Karpas-422 (cell line): ENCODE results near the gene SEBOX. TPM values are rescaled to one million over a fixed set of nuclear protein-coding genes. Genes with fewer than 3 reads are reported as not detected.

Source experiments
- DNase-seq: peaks from one replicate; pipeline ENCODE4 v3.0.0-alpha.2; 2015
- H2AFZ ChIP-seq: fragments of 200-600 bp; sonication (generic); 2 replicates; pipeline ENCODE4 v1.6.1; 2014; ENCODE audit warnings: antibody characterized with exemption, low read length, mixed read lengths
- H3K27ac ChIP-seq: fragments of 200-600 bp; sonication (generic); 2 replicates; pipeline ENCODE4 v1.5.1; 2014; ENCODE audit warnings: mild to moderate bottlenecking, low read length, moderate library complexity
- H3K27me3 ChIP-seq: fragments of 200-600 bp; sonication (generic); 2 replicates; pipeline ENCODE4 v1.6.1; 2014; ENCODE audit warnings: low read length, mixed read lengths
- H3K36me3 ChIP-seq: fragments of 200-600 bp; sonication (generic); 2 replicates; pipeline ENCODE4 v1.6.1; 2014; ENCODE audit warnings: low read length, mixed read lengths; ENCODE audit not compliant: insufficient read depth
- H3K4me1 ChIP-seq: fragments of 200-600 bp; sonication (generic); 2 replicates; pipeline ENCODE4 v1.6.1; 2014; ENCODE audit warnings: mild to moderate bottlenecking, low read length, mixed read lengths
- H3K4me2 ChIP-seq: fragments of 200-600 bp; sonication (generic); 2 replicates; pipeline ENCODE4 v1.6.1; 2014; ENCODE audit warnings: low read length, low read depth, mild to moderate bottlenecking; ENCODE audit not compliant: poor library complexity, severe bottlenecking
- H3K4me3 ChIP-seq: fragments of 200-600 bp; sonication (generic); 2 replicates; pipeline ENCODE4 v1.5.1; 2014; ENCODE audit warnings: mild to moderate bottlenecking, antibody characterized with exemption, low read length, mixed read lengths
- H3K79me2 ChIP-seq: fragments of 200-600 bp; sonication (generic); 2 replicates; pipeline ENCODE4 v1.6.1; 2014; ENCODE audit warnings: mild to moderate bottlenecking, low read length, mixed read lengths
- H3K9ac ChIP-seq: fragments of 200-600 bp; sonication (generic); 2 replicates; pipeline ENCODE4 v1.6.0; 2014; ENCODE audit warnings: low read length
- H3K9me2 ChIP-seq: fragments of 200-600 bp; sonication (generic), shearing (Covaris generic); replicated peaks from 2 replicates; pipeline ENCODE4 v1.6.0; 2014; ENCODE audit warnings: mild to moderate bottlenecking, low read length, moderate library complexity; ENCODE audit not compliant: insufficient read depth
- H3K9me3 ChIP-seq: fragments of 300-700, 200-600 bp; sonication (generic); 2 replicates; pipeline ENCODE4 v1.6.1; 2014; ENCODE audit warnings: low read length, mixed read lengths
- H4K20me1 ChIP-seq: fragments of 200-600 bp; sonication (generic); 2 replicates; pipeline ENCODE4 v1.6.1; 2014; ENCODE audit warnings: mild to moderate bottlenecking, antibody characterized with exemption, low read length, low read depth; ENCODE audit not compliant: insufficient read depth
- total RNA-seq: library from RNA; depleted of rRNA; stranded (reverse); fragments of >200 nt; shearing (Covaris generic); gene quantifications from 2 replicates; pipeline ENCODE4 v1.2.3, GENCODE V29; 2014; ENCODE audit warnings: low replicate concordance; rRNA removed

Gene SEBOX
- total RNA-seq, 1 experiment from 2014 or later = not detected

GRCh38 chr17:28313841-28314240 lies 51.2 kb downstream of the SEBOX start:
- H4K20me1 ChIP-seq = no peaks in the 10 kb centered on the region
- H2AFZ ChIP-seq = no peak overlapping the region
- H3K9me2 ChIP-seq = no peaks in the 10 kb centered on the region
- H3K27ac ChIP-seq = no peak overlapping the region
- no peak for DNase-seq
- H3K9me3 ChIP-seq = no peaks in the 10 kb centered on the region
- no peaks in the 10 kb centered on the region for H3K27me3 ChIP-seq
- H3K79me2 ChIP-seq = peaks cover 7% of the 10 kb centered on the region; the same call in 1 of the 2 replicates
- no peak overlapping the region for H3K4me3 ChIP-seq
- H3K36me3 ChIP-seq = no peaks in the 10 kb centered on the region
- no peak overlapping the region for H3K4me2 ChIP-seq
- peaks cover 9% of the 10 kb centered on the region for H3K4me1 ChIP-seq
- no peak overlapping the region for H3K9ac ChIP-seq

Other genes with a start within 250 kb of the SEBOX start
- gene TMEM97, start 46.0 kb downstream of the SEBOX start, total RNA-seq = 38.9 and 74.3 TPM in 2 replicates
- gene IFT20, start 29.7 kb downstream of the SEBOX start, total RNA-seq = 44.5 and 56.6 TPM in 2 replicates
- gene TNFAIP1, start 29.4 kb downstream of the SEBOX start, total RNA-seq = 8.5 and 16.6 TPM in 2 replicates
- 71.1 and 98.3 TPM in 2 replicates for gene POLDIP2, start 7.7 kb downstream of the SEBOX start, total RNA-seq
- 4.2 TPM in 1 of 2 replicates, not detected in the other for gene VTN, start 5.1 kb upstream of the SEBOX start, total RNA-seq
- gene SARM1, start 6.5 kb upstream of the SEBOX start, total RNA-seq = 23.9 and 26.9 TPM in 2 replicates
- gene SLC46A1, start 41.0 kb upstream of the SEBOX start, total RNA-seq = 2.0 and 5.0 TPM in 2 replicates
- not detected in 2 replicates for gene SLC13A2, start 108.4 kb upstream of the SEBOX start, total RNA-seq
- not detected in 2 replicates for gene FOXN1, start 141.1 kb upstream of the SEBOX start, total RNA-seq
- 34.0 and 70.2 TPM in 2 replicates for gene UNC119, start 187.4 kb upstream of the SEBOX start, total RNA-seq
- 39.2 and 50.2 TPM in 2 replicates for gene PIGS, start 206.3 kb upstream of the SEBOX start, total RNA-seq
- 309 and 552 TPM in 2 replicates for gene ALDOC, start 211.7 kb upstream of the SEBOX start, total RNA-seq
- 51.0 and 58.1 TPM in 2 replicates for gene SPAG5, start 233.8 kb upstream of the SEBOX start, total RNA-seq
- gene RSKR, start 249.0 kb upstream of the SEBOX start, total RNA-seq = 25.5 and 33.5 TPM in 2 replicates